ENCODE measurements around the gene TESK1.
A peak's percentile ranks its signal among the peaks of the same experiment; 100 is the strongest.

The TESK1 gene

GRCh38 chr9:35627575-35627974 is 22.5 kb downstream of the TESK1 start:
- Histone ChIP-seq H3F3A (ENCODE audit: insufficient read depth, low read length) (no peaks in the 10 kb centered on the region), H3K4me2 (ENCODE audit: low read length) (no peak overlapping the region), H3K27me3 (ENCODE audit: insufficient read depth, low read length) (no peaks in the 10 kb centered on the region), H3K27ac (ENCODE audit: low read depth, low read length, poor library complexity, severe bottlenecking) (no peak overlapping the region), H3K9me2 (ENCODE audit: low read depth, low read length) (no peaks in the 10 kb centered on the region), H3K9ac (ENCODE audit: low read length) (no peak overlapping the region), H2AFZ (ENCODE audit: low read length) (no peak overlapping the region), H3K4me1 (ENCODE audit: insufficient read depth, low read length, severe bottlenecking) (no peaks in the 10 kb centered on the region), H3K36me3 (ENCODE audit: insufficient read depth, low read length) (no peaks in the 10 kb centered on the region), H3K4me3 (ENCODE audit: low read depth, low read length, poor library complexity, severe bottlenecking) (no peak overlapping the region), H3K9me3 (ENCODE audit: low read length) (no peaks in the 10 kb centered on the region), H3K79me2 (ENCODE audit: insufficient read depth, low read length) (no peaks in the 10 kb centered on the region), H4K20me1 (ENCODE audit: insufficient read depth, low read length) (no peaks in the 10 kb centered on the region)
- no peak for TF ChIP-seq EZH2 (IDR thresholded peaks at IDR 0.05; ENCODE audit: borderline replicate concordance, low read length)
- TF ChIP-seq CTCF (IDR thresholded peaks at IDR 0.05; ENCODE audit: low read length): no peak

- Histone ChIP-seq H3K9me2 (ENCODE audit: low read depth, low read length) (no peaks in the 10 kb centered on the region), H2AFZ (ENCODE audit: low read length) (no peak overlapping the region), H3K9ac (ENCODE audit: low read length) (no peak overlapping the region), H3K79me2 (ENCODE audit: insufficient read depth, low read length) (no peaks in the 10 kb centered on the region), H3K4me2 (ENCODE audit: low read length) (no peak overlapping the region), H3K4me3 (ENCODE audit: low read depth, low read length, poor library complexity, severe bottlenecking) (no peak overlapping the region), H3K27me3 (ENCODE audit: insufficient read depth, low read length) (no peaks in the 10 kb centered on the region), H3F3A (ENCODE audit: insufficient read depth, low read length) (0 out of 2 replicates have a peak, but pooled peaks cover under 1% of the 10 kb centered on the region), H3K9me3 (ENCODE audit: low read length) (no peaks in the 10 kb centered on the region), H4K20me1 (ENCODE audit: insufficient read depth, low read length) (no peaks in the 10 kb centered on the region), H3K27ac (ENCODE audit: low read depth, low read length, poor library complexity, severe bottlenecking) (peak overlapping the region; percentile 24), H3K4me1 (ENCODE audit: insufficient read depth, low read length, severe bottlenecking) (peaks cover under 1% of the 10 kb centered on the region), H3K36me3 (ENCODE audit: insufficient read depth, low read length) (no peaks in the 10 kb centered on the region)
- TF ChIP-seq EZH2 (IDR thresholded peaks at IDR 0.05; ENCODE audit: borderline replicate concordance, low read length): no peak
- no peak for TF ChIP-seq CTCF (IDR thresholded peaks at IDR 0.05; ENCODE audit: low read length)
Observed at GRCh38 chr9:35628389-35628991, 23.4 kb downstream of the TESK1 start.

DNA sequence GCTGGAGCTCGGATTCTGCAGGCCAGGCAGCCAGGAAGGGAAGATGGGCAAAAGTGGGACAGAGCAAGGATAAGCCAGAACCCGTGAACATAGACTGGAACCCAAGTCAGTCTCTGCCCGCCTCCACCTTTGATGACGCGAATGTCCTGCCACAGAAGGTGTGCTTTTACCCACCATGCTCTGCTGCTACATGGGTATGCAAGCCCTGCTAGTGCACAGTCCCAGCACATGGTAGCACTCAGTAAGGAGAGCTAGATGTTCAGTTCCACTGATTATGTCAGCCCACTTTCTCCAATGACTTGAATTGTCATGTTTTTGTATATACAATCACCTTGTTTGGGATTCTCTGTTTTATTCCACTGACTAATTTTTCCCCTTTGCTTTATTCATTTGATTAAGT is 24.5 kb downstream of the TESK1 start:
- no peak overlapping the region for H2AFZ ChIP-seq (ENCODE audit: low read length)
- H4K20me1 ChIP-seq (ENCODE audit: insufficient read depth, low read length): no peaks in the 10 kb centered on the region
- H3K27me3 ChIP-seq (ENCODE audit: insufficient read depth, low read length): no peaks in the 10 kb centered on the region
- peaks cover 12% of the 10 kb centered on the region for H3K4me1 ChIP-seq (ENCODE audit: insufficient read depth, low read length, severe bottlenecking)
- no peaks in the 10 kb centered on the region for H3K79me2 ChIP-seq (ENCODE audit: insufficient read depth, low read length)
- H3K27ac ChIP-seq (ENCODE audit: low read depth, low read length, poor library complexity, severe bottlenecking): peak overlapping the region; percentile 24
- H3K9me3 ChIP-seq (ENCODE audit: low read length): no peaks in the 10 kb centered on the region
- H3K4me2 ChIP-seq (ENCODE audit: low read length): no peak overlapping the region
- peaks cover 8% of the 10 kb centered on the region for H3F3A ChIP-seq (ENCODE audit: insufficient read depth, low read length)
- TF ChIP-seq CTCF (IDR thresholded peaks at IDR 0.05; ENCODE audit: low read length): no peak
- no peak for TF ChIP-seq EZH2 (IDR thresholded peaks at IDR 0.05; ENCODE audit: borderline replicate concordance, low read length)
- no peaks in the 10 kb centered on the region for H3K9me2 ChIP-seq (ENCODE audit: low read depth, low read length)
- H3K4me3 ChIP-seq (ENCODE audit: low read depth, low read length, poor library complexity, severe bottlenecking): no peak overlapping the region
- H3K36me3 ChIP-seq (ENCODE audit: insufficient read depth, low read length): no peaks in the 10 kb centered on the region
- no peak overlapping the region for H3K9ac ChIP-seq (ENCODE audit: low read length)
